Astrocyte (in vitro differentiated cells and primary cell): ENCODE data around the gene AGRN.

Experiments
- CTCF ChIP-seq: IDR thresholded peaks from 2 replicates; pipeline ENCODE4 v1.5.1; 2011; ENCODE audit warnings: low read depth, mild to moderate bottlenecking, inconsistent platforms, low read length, moderate library complexity; ENCODE audit not compliant: insufficient read depth
- EZH2 ChIP-seq: IDR thresholded peaks from 2 replicates; pipeline ENCODE4 v1.6.1; 2012; ENCODE audit warnings: mild to moderate bottlenecking, low read length, inconsistent platforms; ENCODE audit not compliant: insufficient read depth

DNA sequence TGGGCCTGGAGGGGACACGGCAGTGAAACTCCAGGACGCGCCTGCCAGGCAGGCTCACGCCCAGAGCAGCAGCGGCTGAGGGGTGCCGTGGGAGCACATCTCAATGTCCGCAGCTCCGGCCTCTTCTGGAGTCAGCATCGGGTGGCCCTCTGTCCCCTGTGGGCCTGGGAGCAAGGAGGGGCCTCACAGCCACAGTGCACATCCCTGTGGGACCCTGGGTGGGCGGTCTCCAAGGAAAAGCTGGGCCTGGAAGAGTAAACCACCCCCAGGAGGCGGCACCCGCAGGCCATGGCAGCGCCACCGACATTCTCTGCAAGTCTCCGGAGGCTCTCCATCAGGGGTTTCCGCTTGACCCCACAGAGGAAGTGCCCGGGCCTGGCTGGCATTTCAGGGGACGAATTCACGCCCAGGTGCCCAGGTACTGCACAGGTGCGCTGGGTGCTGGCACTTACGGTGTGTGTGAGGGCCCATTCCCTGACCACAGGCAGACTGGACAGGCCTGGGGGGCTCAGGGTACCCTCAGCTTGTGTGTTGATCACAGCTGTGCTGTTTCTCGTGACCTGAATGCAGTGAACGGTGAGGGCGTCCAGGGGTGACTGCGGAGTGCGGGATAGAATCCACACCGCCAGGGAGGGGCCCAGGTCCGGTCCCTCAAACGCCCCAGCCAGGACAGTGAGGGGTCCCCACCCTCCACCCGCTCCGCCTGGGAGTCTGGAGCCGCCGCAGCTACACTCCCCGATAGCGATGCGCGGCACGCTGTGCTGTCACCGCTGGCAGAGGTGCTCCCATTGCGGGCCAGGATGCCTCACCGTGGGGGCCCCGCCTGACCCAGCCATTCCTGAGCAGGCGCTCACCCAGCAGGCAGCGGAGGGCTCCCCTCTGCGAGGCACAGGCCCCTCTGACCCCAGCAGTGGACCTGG lies 70.8 kb downstream of the AGRN start:
- TF ChIP-seq CTCF (no peak), EZH2 (no peak)
